Muscle of leg (tissue), 11 donors: ENCODE results near the gene PRKAR2B. TPM values are rescaled to one million over a fixed set of nuclear protein-coding genes. Genes with fewer than 3 reads are reported as not detected.
"Not testable (repeated sequence)": the region's sequence is repeated elsewhere in the genome, so short reads cannot be mapped to it uniquely, and the experiment has no call there.

Experiments
- DNase-seq: peaks from one replicate; pipeline ENCODE4 v3.0.0; 2013
- H3K27ac ChIP-seq: one replicate; pipeline ENCODE4 v1.5.1; 2013; ENCODE audit warnings: mild to moderate bottlenecking, low read length, control low read depth
- H3K27me3 ChIP-seq: one replicate; pipeline ENCODE4 v1.6.1; 2013; ENCODE audit warnings: low read length; ENCODE audit not compliant: control insufficient read depth, insufficient read depth
- H3K36me3 ChIP-seq: one replicate; pipeline ENCODE4 v1.6.1; 2013; ENCODE audit warnings: low read length; ENCODE audit not compliant: control insufficient read depth, insufficient read depth
- H3K4me1 ChIP-seq: one replicate; pipeline ENCODE4 v1.6.1; 2013; ENCODE audit warnings: low read length; ENCODE audit not compliant: control insufficient read depth, insufficient read depth
- H3K4me3 ChIP-seq: one replicate; pipeline ENCODE4 v1.5.1; 2013; ENCODE audit warnings: low read length, control low read depth
- H3K9me3 ChIP-seq: replicated peaks from 2 replicates; pipeline ENCODE4 v1.6.1; 2013; ENCODE audit warnings: low read depth, low read length; ENCODE audit not compliant: control insufficient read depth
- WGBS: methylation state at CpG from one replicate; pipeline ENCODE4 v1.1.5; 2013; ENCODE audit warnings: missing lambda C conversion rate; ENCODE audit not compliant: insufficient coverage; 5-methylcytosine and 5-hydroxymethylcytosine counted together
- polyA plus RNA-seq, 8 donors: library from polyadenylated mRNA; unstranded; fragments of 120-200 nt; gene quantifications; one replicate each; pipeline versions ENCODE4 v1.2.1 to v1.2.3, GENCODE V29; 2013; ENCODE audit warnings: inconsistent platforms in 1 of 8, low replicate concordance in 1 of 8; ENCODE audit not compliant: insufficient read length in 8 of 8, insufficient read depth in 1 of 8
- total RNA-seq: library from RNA; stranded (reverse); fragments of 120-200 nt; gene quantifications from one replicate; pipeline ENCODE4 v1.2.4, GENCODE V29; 2013

PRKAR2B gene
- total and polyA plus RNA-seq, 9 donors, result 3.7 to 7.3 (median 4.8) TPM

DNA sequence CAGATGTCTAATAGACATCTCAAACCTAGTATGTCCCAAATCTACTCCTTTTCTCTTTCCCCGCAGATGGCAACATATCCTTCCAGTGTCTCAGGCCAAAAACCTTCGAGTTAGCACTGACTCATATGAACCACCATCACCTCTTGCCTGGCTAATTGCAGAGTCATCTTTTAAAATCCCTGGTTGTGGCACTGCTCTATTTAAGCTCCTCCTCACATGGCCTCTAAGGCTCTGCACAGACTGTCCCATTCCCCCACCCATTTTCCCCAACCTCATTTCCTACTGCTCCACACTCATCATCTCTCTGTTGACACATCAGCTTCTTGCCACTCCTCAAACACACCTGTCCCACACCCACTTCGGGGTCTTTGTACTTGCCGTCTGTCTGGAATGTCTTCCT, 107.5 kb downstream of the PRKAR2B start:
- no peak for DNase-seq
- no peak overlapping the region for H3K4me3 ChIP-seq
- H3K27ac ChIP-seq, result no peak overlapping the region
- H3K36me3 ChIP-seq, result no peaks in the 10 kb centered on the region
- H3K9me3 ChIP-seq, result no peaks in the 10 kb centered on the region
- 29% methylated on average over 2 of the region's 4 CpGs for WGBS
- no peaks in the 10 kb centered on the region for H3K27me3 ChIP-seq
- no peaks in the 10 kb centered on the region for H3K4me1 ChIP-seq

- Histone ChIP-seq H3K27ac (no peak overlapping the region), H3K9me3 (no peaks in the 10 kb centered on the region), H3K36me3 (no peaks in the 10 kb centered on the region), H3K4me3 (no peak overlapping the region), H3K27me3 (no peaks in the 10 kb centered on the region), H3K4me1 (no peaks in the 10 kb centered on the region)
- DNase-seq, result no peak
- 94% methylated on average over 5 of the region's 6 CpGs for WGBS
These were observed 110.3 kb downstream of the PRKAR2B start for GRCh38 chr7:107154826-107155225.

DNA sequence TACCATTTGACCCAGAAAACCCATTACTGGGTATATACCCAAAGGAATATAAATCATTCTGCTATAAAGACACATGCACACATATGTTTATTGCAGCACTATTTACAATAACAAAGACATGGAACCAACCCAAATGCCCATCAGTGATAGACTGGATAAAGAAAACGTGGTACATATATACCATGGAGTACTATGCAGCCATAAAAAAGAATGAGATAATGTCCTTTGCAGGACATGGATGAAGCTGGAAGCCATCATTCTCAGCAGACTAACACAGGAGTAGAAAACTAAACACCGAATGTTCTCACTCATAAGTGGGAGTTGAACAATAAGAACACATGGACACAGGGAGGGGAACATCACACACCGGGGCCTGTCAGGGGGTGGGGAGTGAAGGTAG, 111.2 kb downstream of the PRKAR2B start:
- not testable (repeated sequence) for H3K27me3 ChIP-seq, H3K4me3 ChIP-seq, H3K36me3 ChIP-seq, H3K27ac ChIP-seq, H3K4me1 ChIP-seq, H3K9me3 ChIP-seq, DNase-seq
- WGBS, result 86% methylated on average over 1 of the region's 3 CpGs

- Histone ChIP-seq H3K36me3 (no peaks in the 10 kb centered on the region), H3K4me1 (no peaks in the 10 kb centered on the region), H3K4me3 (no peak overlapping the region), H3K27ac (no peak overlapping the region), H3K9me3 (no peaks in the 10 kb centered on the region), H3K27me3 (no peaks in the 10 kb centered on the region)
- WGBS, result 89% methylated on average over 6 of the region's 7 CpGs
- no peak for DNase-seq
These were observed 112.6 kb downstream of the PRKAR2B start for GRCh38 chr7:107157091-107157490.

DNA sequence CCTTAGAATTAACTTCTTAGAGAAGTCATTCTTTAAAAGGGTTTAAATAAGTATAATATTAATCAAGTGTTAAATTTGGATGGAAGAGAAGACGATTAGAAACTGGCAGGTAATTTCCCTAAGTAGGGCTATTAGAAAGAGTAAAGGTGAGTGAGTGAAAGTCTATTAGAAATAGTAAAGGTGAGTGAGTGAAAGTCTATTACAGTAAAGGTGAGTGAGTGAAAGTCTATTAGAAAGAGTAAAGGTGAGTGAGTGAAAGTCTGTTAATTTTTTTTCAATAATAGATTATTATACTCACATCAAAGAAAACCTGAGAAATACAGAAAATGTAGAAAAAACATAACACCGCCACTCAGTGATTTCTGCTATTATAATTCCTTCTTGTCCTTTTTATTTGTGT, 113.5 kb downstream of the PRKAR2B start:
- no peak overlapping the region for H3K4me3 ChIP-seq
- H3K36me3 ChIP-seq, result no peaks in the 10 kb centered on the region
- 100% methylated on average over 1 of the region's 2 CpGs for WGBS
- DNase-seq, result no peak
- H3K27ac ChIP-seq, result no peak overlapping the region
- H3K4me1 ChIP-seq, result no peaks in the 10 kb centered on the region
- no peaks in the 10 kb centered on the region for H3K27me3 ChIP-seq
- no peaks in the 10 kb centered on the region for H3K9me3 ChIP-seq

DNA sequence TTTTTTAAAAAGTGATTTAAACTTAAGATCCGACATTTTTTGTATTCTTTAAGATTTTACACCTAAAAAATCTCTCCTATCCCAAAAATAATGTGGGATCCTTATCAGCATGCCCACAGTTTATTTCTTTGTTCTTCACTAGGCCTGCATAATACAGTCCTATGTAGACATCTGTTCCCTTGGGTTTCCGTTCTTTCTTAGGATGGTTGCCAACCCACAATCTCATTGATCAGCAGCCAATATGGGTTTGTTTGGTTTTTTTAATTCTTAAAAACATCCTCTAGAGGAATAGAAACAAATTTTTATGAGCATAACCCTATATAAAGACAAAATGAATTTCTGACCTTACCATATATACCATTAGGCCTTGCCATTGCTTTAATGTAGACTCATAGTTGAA, 115.9 kb downstream of the PRKAR2B start:
- no peak overlapping the region for H3K4me3 ChIP-seq
- no peaks in the 10 kb centered on the region for H3K4me1 ChIP-seq
- H3K27ac ChIP-seq, result no peak overlapping the region
- H3K36me3 ChIP-seq, result no peaks in the 10 kb centered on the region
- no peaks in the 10 kb centered on the region for H3K9me3 ChIP-seq
- no peak for DNase-seq
- no peaks in the 10 kb centered on the region for H3K27me3 ChIP-seq
- WGBS, result no CpG with 5 or more reads among the region's 2 CpGs

DNA sequence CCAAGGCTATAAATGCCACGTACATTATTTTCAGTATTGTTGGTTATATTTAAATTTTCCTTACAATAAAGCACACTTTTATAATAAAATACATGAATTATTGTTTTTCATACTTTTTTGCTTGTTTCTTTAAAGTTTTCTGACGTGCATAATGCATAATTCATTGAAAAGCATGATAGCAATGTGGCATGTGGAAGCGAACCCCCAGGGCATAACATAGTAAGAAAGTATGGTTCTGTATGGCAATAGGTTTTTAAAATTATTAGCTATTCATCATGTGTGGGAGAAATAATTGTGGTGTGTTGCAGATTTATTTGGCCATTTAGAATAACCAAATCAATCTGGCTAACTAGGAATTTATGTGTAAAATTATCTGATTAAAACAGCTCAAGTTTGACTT, 116.9 kb downstream of the PRKAR2B start:
- H3K27ac ChIP-seq, result no peak overlapping the region
- H3K27me3 ChIP-seq, result no peaks in the 10 kb centered on the region
- no peaks in the 10 kb centered on the region for H3K9me3 ChIP-seq
- no peaks in the 10 kb centered on the region for H3K36me3 ChIP-seq
- no peak for DNase-seq
- H3K4me3 ChIP-seq, result no peak overlapping the region
- H3K4me1 ChIP-seq, result no peaks in the 10 kb centered on the region
- WGBS, result 67% methylated on average over 1 of the region's 3 CpGs

GRCh38 chr7:107162475-107162874, 118.0 kb downstream of the PRKAR2B start:
- no peak for DNase-seq
- Histone ChIP-seq H3K4me1 (no peaks in the 10 kb centered on the region), H3K4me3 (no peak overlapping the region), H3K36me3 (no peaks in the 10 kb centered on the region), H3K9me3 (no peaks in the 10 kb centered on the region), H3K27me3 (no peaks in the 10 kb centered on the region), H3K27ac (no peak overlapping the region)
- no CpG with 5 or more reads among the region's 5 CpGs for WGBS

DNA sequence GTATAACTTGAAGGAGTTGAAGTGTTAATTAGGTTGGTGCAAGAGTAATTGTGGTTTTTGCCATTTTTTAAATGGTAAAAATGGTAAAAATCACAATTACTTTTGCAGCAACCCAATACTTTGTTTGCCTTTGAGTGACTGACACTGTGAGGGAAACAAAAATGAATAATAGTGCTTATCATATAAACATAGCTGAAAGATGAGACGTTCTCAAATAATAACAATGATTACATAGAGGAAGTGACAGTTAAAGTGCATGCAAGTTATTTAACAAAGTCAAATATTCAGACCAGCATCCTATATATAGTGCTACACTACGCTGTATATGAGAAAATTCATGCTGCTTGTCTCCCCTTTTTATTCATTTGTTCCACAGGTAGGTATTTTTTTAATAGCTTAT, 119.6 kb downstream of the PRKAR2B start:
- DNase-seq, result no peak
- WGBS, result no CpG with 5 or more reads among the region's 2 CpGs

DNA sequence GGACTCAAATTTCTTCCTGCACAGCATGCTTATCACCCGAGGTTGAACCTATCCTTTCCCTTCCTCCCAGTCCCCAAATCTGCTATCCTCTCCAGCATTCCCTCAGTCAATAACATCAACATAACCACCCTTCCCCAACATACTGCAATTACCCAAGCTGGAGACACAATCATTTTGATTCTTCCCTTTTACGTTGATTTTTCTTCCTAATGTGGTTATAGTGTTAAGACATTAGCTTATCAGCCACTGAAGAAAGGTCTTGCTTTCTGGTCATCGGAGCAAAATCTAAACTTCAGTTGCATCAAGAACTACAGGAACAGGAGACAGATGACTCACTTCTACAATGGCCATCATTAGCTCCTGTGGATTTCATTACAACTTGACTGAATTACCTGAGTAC, 120.8 kb downstream of the PRKAR2B start:
- H3K4me3 ChIP-seq, result no peak overlapping the region
- no peaks in the 10 kb centered on the region for H3K9me3 ChIP-seq
- H3K27me3 ChIP-seq, result no peaks in the 10 kb centered on the region
- DNase-seq, result no peak
- no peaks in the 10 kb centered on the region for H3K36me3 ChIP-seq
- WGBS, result 65% methylated on average over 2 of the region's 3 CpGs
- no peak overlapping the region for H3K27ac ChIP-seq
- H3K4me1 ChIP-seq, result no peaks in the 10 kb centered on the region

More for the DNA sequence above, 119.6 kb downstream of the PRKAR2B start:
- H3K9me3 ChIP-seq, result no peaks in the 10 kb centered on the region
- H3K27ac ChIP-seq, result no peak overlapping the region
- no peaks in the 10 kb centered on the region for H3K4me1 ChIP-seq
- H3K4me3 ChIP-seq, result no peak overlapping the region
- H3K36me3 ChIP-seq, result no peaks in the 10 kb centered on the region
- no peaks in the 10 kb centered on the region for H3K27me3 ChIP-seq

DNA sequence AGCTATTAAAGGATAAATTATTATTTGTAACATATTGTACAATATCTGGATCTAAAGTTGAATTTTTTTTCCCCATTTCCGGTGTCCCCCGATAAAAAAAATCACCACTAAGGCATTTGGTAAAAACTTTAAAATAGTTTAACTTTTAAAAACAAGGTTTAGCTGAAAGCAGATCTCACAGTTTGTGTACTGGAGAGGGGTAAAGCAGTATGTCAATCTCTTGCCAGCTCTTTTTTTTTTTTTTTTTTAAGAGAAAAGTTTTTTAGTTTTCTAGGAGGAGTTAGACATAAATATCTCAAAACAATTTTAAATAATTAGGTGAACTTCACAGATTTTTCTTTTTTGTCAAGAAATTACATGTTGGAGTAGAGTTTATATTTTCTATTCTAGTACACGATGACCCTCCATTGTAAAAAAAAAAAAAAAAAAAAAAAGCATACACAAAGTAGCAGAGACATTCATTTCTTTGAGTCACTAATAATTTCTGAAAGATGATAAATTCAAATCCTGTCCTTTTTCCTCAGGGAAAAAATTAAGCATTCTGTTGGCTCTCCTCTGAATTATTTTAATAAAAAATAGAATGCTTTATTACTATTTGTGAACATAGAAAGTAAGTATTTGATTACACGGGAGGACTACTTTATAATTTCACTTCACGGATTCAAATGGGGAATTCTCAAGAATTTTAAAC, 122.4 kb downstream of the PRKAR2B start:
- H3K27ac ChIP-seq, result peak overlapping the region; percentile 99

More for the DNA sequence above, 122.4 kb downstream of the PRKAR2B start:
- Histone ChIP-seq H3K27me3 (no peaks in the 10 kb centered on the region), H3K4me1 (peaks cover 5% of the 10 kb centered on the region), H3K9me3 (no peaks in the 10 kb centered on the region), H3K36me3 (peaks cover 2% of the 10 kb centered on the region), H3K4me3 (peak overlapping the region; percentile 74)
- no CpG with 5 or more reads among the region's 5 CpGs for WGBS
- DNase-seq, result peak; percentile 32
